Liver (tissue), 9 donors: ENCODE data around the gene SGIP1. TPM values are rescaled to one million over a fixed set of nuclear protein-coding genes. Genes with fewer than 3 reads are reported as not detected.

ENCODE experiments used
- DNase-seq: peaks from one replicate; pipeline ENCODE4 v3.0.0-alpha.2; 2017; ENCODE audit warnings: low spot score
- H3K27ac ChIP-seq, 2 donors: one replicate each; pipeline ENCODE4 v1.7.0; 2013; ENCODE audit warnings: inconsistent platforms in 2 of 2, low read length in 2 of 2, control low read depth in 1 of 2, low read depth in 1 of 2, mild to moderate bottlenecking in 1 of 2
- H3K27me3 ChIP-seq, 4 donors: one replicate each; pipeline versions ENCODE4 v1.6.1 to v1.7.0; 2013; ENCODE audit warnings: low read length in 3 of 4, inconsistent platforms in 1 of 4, mild to moderate bottlenecking in 1 of 4, moderate library complexity in 1 of 4; ENCODE audit not compliant: control insufficient read depth in 4 of 4, insufficient read depth in 4 of 4
- H3K36me3 ChIP-seq, 4 donors: one replicate each; pipeline versions ENCODE4 v1.6.1 to v1.7.0; 2013; ENCODE audit warnings: low read length in 3 of 4, mild to moderate bottlenecking in 3 of 4, low read depth in 1 of 4, moderate library complexity in 1 of 4; ENCODE audit not compliant: control insufficient read depth in 4 of 4, insufficient read depth in 3 of 4
- H3K4me1 ChIP-seq, 4 donors: one replicate each; pipeline versions ENCODE4 v1.6.1 to v1.7.0; 2013; ENCODE audit warnings: low read length in 3 of 4, mild to moderate bottlenecking in 3 of 4, moderate library complexity in 1 of 4; ENCODE audit not compliant: control insufficient read depth in 4 of 4, insufficient read depth in 4 of 4
- H3K4me3 ChIP-seq, 3 donors: one replicate each; pipeline versions ENCODE4 v1.6.1 to v1.7.0; 2013; ENCODE audit warnings: low read length in 3 of 3, control low read depth in 1 of 3, low read depth in 1 of 3, mild to moderate bottlenecking in 1 of 3
- H3K9ac ChIP-seq, 2 donors: one replicate each; pipeline ENCODE4 v1.7.0; 2013; ENCODE audit warnings: low read length in 2 of 2, mild to moderate bottlenecking in 2 of 2, moderate library complexity in 2 of 2, control low read depth in 1 of 2, low read depth in 1 of 2
- H3K9me3 ChIP-seq, 4 donors: one replicate each; pipeline versions ENCODE4 v1.6.1 to v1.7.0; 2013; ENCODE audit warnings: low read length in 3 of 4; ENCODE audit not compliant: control insufficient read depth in 4 of 4
- CTCF ChIP-seq: fragments of 150-350 bp; IDR thresholded peaks from 2 replicates; pipeline ENCODE4 v1.5.1; 2017; ENCODE audit warnings: improper control_type of control experiment, low read depth, low read length; ENCODE audit not compliant: missing input control
- EGR1 ChIP-seq, 2 donors: IDR thresholded peaks; 2 replicates each; pipeline ENCODE4 v1.6.1; 2016 to 2018; ENCODE audit warnings: antibody characterized with exemption in 2 of 2, low read depth in 2 of 2
- FOXA1 ChIP-seq: IDR thresholded peaks from 2 replicates; pipeline ENCODE4 v1.6.1; 2016; ENCODE audit warnings: antibody characterized with exemption
- FOXA2 ChIP-seq: IDR thresholded peaks from 2 replicates; pipeline ENCODE4 v1.6.1; 2016; ENCODE audit warnings: antibody characterized with exemption
- GABPA ChIP-seq, 2 donors: IDR thresholded peaks in 1 of 2; conservative IDR thresholded peaks in 1 of 2; 2 replicates each; pipeline ENCODE4 v1.6.1; 2016; ENCODE audit warnings: antibody characterized with exemption in 2 of 2, mild to moderate bottlenecking in 1 of 2, moderate library complexity in 1 of 2
- HNF4A ChIP-seq, 2 donors: conservative IDR thresholded peaks; 2 replicates each; pipeline ENCODE4 v1.6.1; 2016; ENCODE audit warnings: antibody characterized with exemption in 2 of 2, mild to moderate bottlenecking in 2 of 2
- HNF4G ChIP-seq: IDR thresholded peaks from 2 replicates; pipeline ENCODE4 v1.6.1; 2016; ENCODE audit warnings: antibody characterized with exemption
- JUND ChIP-seq, 2 donors: IDR thresholded peaks; 2 replicates each; pipeline ENCODE4 v1.6.1; 2016; ENCODE audit warnings: antibody characterized with exemption in 2 of 2
- NR2F2 ChIP-seq: IDR thresholded peaks from 2 replicates; pipeline ENCODE4 v1.6.1; 2016; ENCODE audit warnings: antibody characterized with exemption
- RAD21 ChIP-seq, 2 donors: IDR thresholded peaks; 2 replicates each; pipeline ENCODE4 v1.6.1; 2016; ENCODE audit warnings: antibody characterized with exemption in 2 of 2, mild to moderate bottlenecking in 2 of 2
- REST ChIP-seq: IDR thresholded peaks from 2 replicates; pipeline ENCODE4 v1.6.1; 2016; ENCODE audit warnings: antibody characterized with exemption, mild to moderate bottlenecking
- RXRA ChIP-seq, 2 donors: IDR thresholded peaks; 2 replicates each; pipeline ENCODE4 v1.6.1; 2017 to 2018; ENCODE audit warnings: antibody characterized with exemption in 2 of 2, mild to moderate bottlenecking in 1 of 2
- SP1 ChIP-seq: IDR thresholded peaks from 2 replicates; pipeline ENCODE4 v1.6.1; 2018; ENCODE audit warnings: antibody characterized with exemption, mild to moderate bottlenecking
- TAF1 ChIP-seq: conservative IDR thresholded peaks from 2 replicates; pipeline ENCODE4 v1.6.1; 2016; ENCODE audit warnings: antibody characterized with exemption, mild to moderate bottlenecking
- YY1 ChIP-seq: IDR thresholded peaks from 2 replicates; pipeline ENCODE4 v1.6.1; 2016; ENCODE audit warnings: antibody characterized with exemption, mild to moderate bottlenecking
- WGBS: extraction: QIAGEN DNeasy Blood & Tissue Kit; methylation state at CpG from one replicate; pipeline ENCODE4 v1.1.7; 2013; 5-methylcytosine and 5-hydroxymethylcytosine counted together
- polyA plus RNA-seq, 2 donors: library from polyadenylated mRNA; stranded (reverse) in 1 of 2; unstranded in 1 of 2; fragments of 200-250 nt in 1 of 2; fragments of >200 nt in 1 of 2; fragmentation: Nextera tagmentation in 1 of 2; extraction: Ambion mirVana in 1 of 2; gene quantifications; one replicate each; pipeline versions ENCODE4 v1.2.1 to v1.2.3, GENCODE V29; 2013 to 2015
- total RNA-seq, 2 donors: library from RNA; depleted of rRNA; stranded (reverse); fragments of >200 nt; gene quantifications; one replicate each; pipeline ENCODE4 v1.2.3, GENCODE V29; 2014
- TF ChIP-seq, protein P1 (sequence below): IDR thresholded peaks from 2 replicates; pipeline ENCODE4 v1.6.1; 2016; ENCODE audit warnings: antibody characterized with exemption
- TF ChIP-seq, protein P2 (sequence below): IDR thresholded peaks from 2 replicates; pipeline ENCODE4 v1.6.1; 2016; ENCODE audit warnings: antibody characterized with exemption
- TF ChIP-seq, protein P3 (sequence below): IDR thresholded peaks from 2 replicates; pipeline ENCODE4 v1.6.1; 2016; ENCODE audit warnings: antibody characterized with exemption
- donor health status: healthy.
- donor health status: healthy.
- donor health status: healthy.
- donor health status: healthy.
- donor health status: healthy.

SGIP1 gene
- total and polyA plus RNA-seq, 4 donors = 0.09 to 2.5 (median 0.38) TPM

DNA sequence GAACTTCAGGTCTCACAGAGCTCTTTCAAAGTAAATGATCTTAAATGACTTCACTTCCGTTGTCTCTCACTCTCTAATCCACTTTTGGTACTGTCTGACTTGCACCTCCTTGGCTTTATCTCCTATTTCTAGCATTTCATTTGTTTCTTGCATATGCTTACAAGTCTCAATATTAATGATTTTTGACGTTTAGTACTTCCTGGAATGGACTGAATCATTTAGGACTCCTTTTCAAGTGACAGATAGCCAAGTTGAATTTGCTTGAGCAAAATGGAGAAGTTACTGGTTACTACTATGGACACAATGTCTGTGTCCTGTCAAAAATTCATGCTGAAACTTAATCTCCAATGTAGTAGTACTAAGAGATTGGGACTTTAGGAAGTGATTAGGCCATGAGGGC, 7.0 kb upstream of the SGIP1 start:
- no peaks in the 10 kb centered on the region for H3K27me3 ChIP-seq
- H3K36me3 ChIP-seq = no peaks in the 10 kb centered on the region
- no peak for TF ChIP-seq CTCF
- no peak for TF ChIP-seq NR2F2
- TF ChIP-seq FOXA2 = no peak
- TF ChIP-seq EGR1 (IDR thresholded peaks at IDR 0.05; ENCODE audit: low read depth in 2 of 2) = no peak
- TF ChIP-seq, protein P1, sequence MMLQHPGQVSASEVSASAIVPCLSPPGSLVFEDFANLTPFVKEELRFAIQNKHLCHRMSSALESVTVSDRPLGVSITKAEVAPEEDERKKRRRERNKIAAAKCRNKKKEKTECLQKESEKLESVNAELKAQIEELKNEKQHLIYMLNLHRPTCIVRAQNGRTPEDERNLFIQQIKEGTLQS = no peak
- TF ChIP-seq, protein P2, sequence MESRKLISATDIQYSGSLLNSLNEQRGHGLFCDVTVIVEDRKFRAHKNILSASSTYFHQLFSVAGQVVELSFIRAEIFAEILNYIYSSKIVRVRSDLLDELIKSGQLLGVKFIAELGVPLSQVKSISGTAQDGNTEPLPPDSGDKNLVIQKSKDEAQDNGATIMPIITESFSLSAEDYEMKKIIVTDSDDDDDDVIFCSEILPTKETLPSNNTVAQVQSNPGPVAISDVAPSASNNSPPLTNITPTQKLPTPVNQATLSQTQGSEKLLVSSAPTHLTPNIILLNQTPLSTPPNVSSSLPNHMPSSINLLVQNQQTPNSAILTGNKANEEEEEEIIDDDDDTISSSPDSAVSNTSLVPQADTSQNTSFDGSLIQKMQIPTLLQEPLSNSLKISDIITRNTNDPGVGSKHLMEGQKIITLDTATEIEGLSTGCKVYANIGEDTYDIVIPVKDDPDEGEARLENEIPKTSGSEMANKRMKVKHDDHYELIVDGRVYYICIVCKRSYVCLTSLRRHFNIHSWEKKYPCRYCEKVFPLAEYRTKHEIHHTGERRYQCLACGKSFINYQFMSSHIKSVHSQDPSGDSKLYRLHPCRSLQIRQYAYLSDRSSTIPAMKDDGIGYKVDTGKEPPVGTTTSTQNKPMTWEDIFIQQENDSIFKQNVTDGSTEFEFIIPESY = no peak
- no peak for TF ChIP-seq RAD21 (IDR thresholded peaks at IDR 0.05)
- TF ChIP-seq RXRA (IDR thresholded peaks at IDR 0.05) = no peak
- TF ChIP-seq FOXA1 = no peak
- no peak for TF ChIP-seq SP1
- no peak for TF ChIP-seq TAF1
- TF ChIP-seq HNF4G = no peak
- no peak for TF ChIP-seq YY1
- no peak for TF ChIP-seq GABPA (IDR thresholded peaks at IDR 0.05 in 1 of 2, conservative IDR thresholded peaks at IDR 0.05 in 1 of 2)
- no peak for TF ChIP-seq JUND (IDR thresholded peaks at IDR 0.05)
- TF ChIP-seq HNF4A (conservative IDR thresholded peaks at IDR 0.05) = no peak
- no peak for TF ChIP-seq REST
- TF ChIP-seq, protein P3, sequence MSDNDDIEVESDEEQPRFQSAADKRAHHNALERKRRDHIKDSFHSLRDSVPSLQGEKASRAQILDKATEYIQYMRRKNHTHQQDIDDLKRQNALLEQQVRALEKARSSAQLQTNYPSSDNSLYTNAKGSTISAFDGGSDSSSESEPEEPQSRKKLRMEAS = no peak
- H3K9me3 ChIP-seq = no peaks in the 10 kb centered on the region
- DNase-seq = no peak
- WGBS = 72% methylated on average over 2 of the region's 2 CpGs
- H3K4me1 ChIP-seq = no peaks in the 10 kb centered on the region
- H3K4me3 ChIP-seq = no peak overlapping the region
- no peak overlapping the region for H3K27ac ChIP-seq
- H3K9ac ChIP-seq = no peak overlapping the region
